Stimulated activated CD4-positive, alpha-beta T cell treated with anti-CD3 and anti-CD28 coated beads, Interleukin-2, amount 100 ng/mL, for 24 hours (primary cell): ENCODE data around the gene LRP1B.

ENCODE experiments used
- DNase-seq, 2 donors: peaks; one replicate each; pipeline ENCODE4 v3.0.0-alpha.2; 2020

LRP1B gene

DNA sequence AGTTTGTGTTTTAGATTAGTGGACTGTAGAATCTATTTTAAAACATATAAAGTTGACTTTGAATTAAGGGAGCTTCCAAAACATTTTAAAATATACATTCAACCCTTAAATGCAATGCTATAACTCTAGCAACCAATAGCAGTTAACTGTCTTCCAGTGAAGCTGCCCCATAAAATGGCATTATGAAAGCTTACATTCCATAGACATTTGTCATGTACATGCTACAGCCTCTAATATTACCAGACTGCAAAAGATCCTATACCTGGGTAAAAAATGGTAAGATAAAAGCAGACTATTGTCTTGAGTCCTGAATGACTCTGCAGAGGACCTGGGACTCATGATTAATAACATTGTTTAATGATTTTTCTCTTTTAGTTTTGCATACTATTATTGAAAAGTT, 489.4 kb downstream of the LRP1B start:
- no peak for DNase-seq

DNA sequence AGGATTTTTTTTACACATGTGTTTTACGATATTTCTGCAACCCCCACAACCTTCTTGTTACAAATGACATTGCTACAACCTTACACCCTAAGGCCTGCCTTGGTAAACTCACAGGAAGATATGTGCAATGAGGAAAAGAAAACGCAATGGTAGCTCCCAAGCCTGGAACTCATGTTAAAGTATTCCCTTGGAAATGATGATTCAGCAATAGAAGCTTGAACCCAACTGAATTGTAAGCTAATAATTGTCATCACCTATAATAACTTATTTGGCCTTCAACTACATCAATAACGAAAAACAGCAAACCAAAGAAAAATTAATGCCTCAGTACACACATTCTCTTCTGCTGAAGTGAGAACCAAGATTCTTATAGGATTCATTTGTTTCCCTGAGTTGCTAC, 491.0 kb downstream of the LRP1B start:
- no peak for DNase-seq

DNA sequence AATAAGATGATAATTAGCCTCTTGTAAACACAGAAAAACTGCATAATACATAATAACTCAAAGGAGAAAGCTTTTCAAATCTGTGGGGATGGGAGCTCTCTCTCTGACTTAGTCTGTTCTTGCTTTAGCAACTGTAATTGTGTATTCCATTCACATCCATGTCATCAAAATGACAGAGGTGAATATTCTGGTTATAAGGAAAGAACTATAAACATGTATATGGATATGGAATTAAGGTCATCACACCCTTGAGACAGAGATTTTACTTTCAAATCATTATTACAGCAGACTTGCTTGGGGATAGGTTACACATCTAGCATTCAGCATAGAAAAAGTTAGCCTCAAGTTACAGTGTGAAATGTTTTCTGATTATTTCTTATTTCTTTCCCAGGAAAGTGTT, 497.7 kb downstream of the LRP1B start:
- no peak for DNase-seq

DNA sequence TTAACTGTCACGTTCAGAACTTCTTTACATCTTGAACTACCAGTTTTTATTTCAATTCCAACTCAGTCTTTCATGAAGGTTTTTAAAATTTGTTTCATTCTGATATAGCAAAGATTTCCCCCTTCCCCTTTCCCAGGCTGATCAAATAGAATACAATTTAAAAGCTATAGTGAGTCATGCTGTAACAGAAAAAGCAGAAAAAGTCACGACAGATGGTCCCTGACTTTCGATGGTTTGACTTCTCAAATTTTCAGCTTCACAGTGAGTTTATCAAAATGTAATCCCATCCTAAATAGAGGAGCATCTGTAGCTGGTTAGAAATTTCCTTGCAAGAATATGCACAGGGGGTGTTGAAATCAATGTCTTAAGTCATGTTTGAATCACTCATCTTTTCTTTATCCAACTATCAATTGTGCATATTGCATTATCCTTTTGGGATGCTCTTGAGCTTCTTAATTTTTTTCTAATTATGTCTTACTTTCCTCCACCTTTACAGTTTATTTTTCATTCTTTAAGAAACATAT, 500.3 kb downstream of the LRP1B start:
- DNase-seq: no peak

DNA sequence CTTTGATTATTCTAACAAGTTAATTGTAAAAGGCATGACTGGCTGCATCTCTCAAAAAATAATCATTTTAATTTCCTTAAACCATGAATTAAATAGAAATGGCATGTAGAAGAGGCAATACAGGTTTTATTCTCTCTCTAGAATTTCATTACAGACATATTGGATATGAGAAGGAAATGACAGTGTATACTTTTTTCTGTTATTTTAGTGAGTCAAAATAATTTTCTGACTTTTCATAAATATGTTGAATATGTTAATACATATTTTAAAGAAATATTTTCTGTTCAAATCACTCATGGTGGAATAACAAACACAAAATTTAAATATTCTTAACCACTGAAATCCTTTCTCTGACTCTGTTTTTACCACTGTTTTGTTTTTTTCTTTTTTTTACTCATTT, 510.4 kb downstream of the LRP1B start:
- no peak for DNase-seq

DNA sequence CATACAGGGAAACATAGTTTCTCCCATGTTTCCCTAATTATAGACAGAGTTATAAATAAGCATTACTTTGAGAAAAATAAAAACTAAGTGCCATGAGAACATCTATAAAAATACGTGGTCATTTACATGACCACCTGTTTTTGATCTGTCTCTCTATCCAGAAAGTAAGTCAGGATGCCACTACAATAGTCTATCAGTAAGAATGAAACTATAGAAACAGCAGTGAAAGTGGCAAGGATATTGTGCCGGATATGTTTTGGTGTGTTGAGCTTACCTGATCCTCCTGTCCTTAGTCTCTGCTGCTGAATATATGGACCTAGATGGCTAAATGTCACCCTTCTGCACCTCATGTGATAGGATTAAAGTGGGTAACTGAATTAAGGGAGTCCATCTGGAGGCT, 512.4 kb downstream of the LRP1B start:
- no peak for DNase-seq

DNA sequence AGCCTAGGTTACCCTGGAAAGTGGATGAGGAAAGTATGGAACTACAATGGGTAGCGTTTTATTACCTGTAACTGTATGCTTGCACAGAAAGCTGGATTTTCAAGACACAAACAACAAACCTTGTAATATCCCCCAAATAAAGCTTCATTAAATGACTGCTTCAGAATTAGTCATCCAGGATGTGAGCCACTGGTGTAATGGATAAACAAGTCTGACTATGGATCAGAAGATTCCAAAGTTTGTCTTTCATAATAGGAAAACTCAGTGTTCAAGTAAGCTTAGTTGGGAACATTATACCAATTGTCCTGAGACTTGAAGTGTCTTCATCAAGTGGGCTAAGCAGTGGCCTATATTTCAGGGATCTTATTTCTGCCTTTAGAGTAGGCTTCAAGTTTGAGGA, 518.8 kb downstream of the LRP1B start:
- DNase-seq: no peak

DNA sequence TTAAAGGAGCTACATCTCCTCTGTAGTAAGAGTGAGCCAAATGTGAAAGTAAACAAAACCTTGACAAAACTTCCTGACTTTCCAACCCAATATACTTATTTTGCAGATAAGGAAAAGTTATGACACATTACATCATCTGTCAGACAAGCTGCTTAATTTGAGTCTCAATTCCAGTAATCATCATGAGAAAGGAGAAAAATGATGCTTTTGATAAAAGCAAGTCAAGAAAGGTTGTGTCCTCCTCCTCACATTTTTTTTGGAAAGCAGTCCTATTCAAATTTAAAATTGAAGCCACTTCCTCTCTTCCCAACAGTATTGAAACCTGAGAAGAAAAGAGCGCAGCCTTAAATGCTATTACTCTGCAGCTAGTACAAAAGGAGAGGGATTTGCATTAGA, 519.6 kb downstream of the LRP1B start:
- no peak for DNase-seq

DNA sequence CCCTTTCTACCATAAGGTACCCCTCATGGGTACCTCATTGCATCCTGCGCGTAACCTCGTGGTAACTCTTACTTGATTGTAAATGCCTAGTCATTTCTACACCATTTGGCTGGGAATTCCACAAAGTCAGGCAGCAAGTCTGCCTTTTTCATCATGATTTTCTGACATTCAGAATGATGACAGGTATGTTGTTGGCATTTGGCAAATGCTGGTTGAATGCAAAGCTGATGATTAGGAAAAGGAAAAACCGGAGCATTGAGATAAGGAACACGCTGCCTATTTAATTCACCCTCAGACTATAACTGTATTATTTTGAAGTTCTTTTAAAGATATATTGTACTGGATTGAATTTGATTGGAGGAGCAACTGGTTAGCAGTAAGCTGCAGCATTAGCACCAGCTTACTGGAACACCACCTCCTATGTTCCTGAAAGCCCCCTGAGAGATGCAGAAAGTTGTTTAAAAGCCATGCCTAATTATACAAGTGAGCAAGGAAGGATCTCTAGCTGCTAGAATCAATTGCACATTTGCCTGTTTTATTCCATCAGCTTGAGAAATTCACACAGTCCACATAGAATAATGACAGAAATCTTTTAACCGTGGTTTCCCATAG, 520.1 kb downstream of the LRP1B start:
- DNase-seq: no peak

DNA sequence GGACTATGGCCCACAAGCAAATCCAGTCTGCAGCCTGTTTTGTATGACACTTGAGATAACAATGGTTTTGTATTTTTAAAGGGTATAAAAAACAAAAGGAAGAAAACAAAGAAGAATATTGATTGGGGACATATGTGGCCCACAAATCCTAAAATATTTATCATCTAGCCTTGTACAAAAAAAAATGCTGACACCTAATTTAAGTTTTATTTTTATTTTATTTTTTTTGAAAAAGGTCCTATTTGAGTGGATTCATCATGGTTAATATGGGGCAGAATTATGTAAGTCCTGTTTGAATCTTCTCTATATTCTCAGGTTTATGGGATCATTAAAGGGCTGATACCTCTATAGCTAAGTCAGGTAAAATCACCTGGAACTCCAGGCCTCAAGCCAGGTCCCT, 525.7 kb downstream of the LRP1B start:
- DNase-seq: no peak

DNA sequence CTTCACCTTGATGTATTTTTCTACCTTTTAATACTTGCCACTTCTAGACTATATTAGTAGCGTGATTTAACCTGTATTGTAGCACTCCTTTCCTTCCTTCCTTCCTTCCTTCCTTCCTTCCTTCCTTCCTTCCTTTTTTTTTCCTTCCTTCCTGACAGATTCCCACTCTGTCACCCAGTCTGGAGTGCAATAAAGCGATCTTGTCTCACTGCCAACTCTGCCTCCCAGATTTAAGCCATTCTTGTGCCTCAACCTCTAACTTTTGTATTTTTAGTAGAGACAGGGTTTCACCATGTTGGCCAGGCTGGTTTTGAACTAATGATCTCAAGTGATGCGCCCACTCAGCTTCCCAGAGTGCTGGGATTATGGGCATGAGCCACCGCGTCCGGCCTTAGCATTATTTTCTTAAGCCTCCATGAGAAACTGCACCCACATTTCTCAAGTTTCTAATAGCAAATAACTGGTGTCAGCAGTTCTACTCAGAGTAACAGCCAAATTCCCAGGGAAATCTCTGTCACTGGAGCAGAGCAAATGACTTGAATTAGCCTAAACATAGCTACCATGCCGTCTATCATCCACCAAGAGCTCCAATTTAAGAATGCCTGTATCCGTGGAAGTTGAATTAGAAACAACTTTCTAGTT, 529.2 kb downstream of the LRP1B start:
- no peak for DNase-seq

DNA sequence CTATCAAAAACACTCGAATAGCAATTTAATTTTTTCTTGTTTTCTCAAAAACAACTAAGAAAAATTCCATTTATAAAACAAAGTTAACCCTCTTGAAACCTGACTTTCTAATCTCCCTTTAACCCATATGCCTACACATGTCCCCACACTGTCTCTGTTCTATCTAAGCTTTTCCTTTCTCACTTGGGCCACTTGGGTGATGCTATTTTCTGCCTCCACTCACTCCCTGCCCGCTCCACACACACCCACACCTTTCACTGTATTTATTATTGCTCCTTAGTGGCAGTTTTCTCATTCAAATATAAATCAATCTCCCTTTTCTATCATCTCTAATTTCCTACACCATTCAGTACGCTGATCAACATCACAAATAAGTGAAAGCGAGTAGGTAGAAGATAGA, 531.1 kb downstream of the LRP1B start:
- no peak for DNase-seq

DNA sequence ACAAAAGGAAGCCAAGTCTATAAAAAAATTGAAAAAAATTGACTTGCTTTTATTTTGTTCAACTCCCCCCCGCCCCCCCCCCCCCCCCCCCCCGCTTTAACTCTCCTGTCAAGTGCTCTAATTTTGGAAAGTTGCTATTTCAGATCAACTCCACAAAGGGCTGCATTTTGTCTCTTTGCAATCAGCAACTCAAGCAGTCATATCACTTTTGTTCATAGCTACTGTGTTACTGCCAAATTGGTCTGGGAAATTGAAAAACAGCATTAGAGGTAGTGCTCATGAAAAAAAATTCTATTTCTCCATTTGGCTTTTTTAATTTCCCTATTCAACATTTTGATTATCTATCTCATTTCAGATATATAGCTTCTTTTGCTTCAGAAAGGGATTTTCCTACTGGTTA, 531.8 kb downstream of the LRP1B start:
- no peak for DNase-seq

DNA sequence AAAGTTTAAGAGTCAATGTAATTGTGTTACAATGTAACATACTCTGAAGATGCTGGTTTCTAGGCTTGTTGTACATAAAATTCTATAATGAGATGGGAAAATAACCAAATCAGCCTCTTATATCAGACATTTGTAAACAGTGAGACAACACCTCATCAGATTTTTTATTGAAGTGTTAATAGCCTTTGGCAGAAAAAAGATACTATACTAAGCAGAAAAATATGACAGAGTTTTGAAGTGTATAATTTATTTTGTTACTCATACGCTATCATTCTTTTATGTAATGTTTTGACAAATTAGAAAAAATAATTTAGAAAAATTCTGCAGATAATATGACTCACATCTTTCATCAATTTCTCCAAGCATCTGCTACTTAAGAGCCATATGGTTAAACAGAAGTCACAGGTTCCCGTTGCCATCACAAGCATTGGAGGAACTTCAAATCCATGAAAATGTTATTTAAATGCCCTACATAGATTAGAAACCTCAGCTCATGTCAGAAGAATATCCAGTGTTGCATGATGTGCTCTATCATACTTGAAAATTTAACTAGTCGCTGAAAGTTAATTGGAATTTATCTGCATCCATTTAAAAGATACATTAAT, 535.4 kb downstream of the LRP1B start:
- no peak for DNase-seq

DNA sequence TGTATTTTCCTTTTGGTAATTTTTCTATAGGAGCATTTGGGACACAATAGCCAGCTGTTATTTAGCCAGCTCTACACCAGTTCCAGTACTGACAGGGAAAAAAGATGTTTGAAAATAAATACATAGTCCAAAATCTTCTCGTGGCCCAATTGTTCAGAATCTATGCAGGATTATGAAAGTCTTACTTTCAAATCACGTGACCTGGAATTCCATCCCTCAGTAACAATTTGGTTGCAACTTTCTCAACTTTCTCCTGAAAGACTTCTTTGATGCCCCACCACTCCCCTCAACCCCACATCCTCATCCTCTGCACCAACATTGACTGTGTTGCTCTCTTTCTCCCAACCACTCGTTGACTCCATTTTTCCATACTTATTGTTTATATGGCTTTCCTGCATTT, 539.0 kb downstream of the LRP1B start:
- no peak for DNase-seq

DNA sequence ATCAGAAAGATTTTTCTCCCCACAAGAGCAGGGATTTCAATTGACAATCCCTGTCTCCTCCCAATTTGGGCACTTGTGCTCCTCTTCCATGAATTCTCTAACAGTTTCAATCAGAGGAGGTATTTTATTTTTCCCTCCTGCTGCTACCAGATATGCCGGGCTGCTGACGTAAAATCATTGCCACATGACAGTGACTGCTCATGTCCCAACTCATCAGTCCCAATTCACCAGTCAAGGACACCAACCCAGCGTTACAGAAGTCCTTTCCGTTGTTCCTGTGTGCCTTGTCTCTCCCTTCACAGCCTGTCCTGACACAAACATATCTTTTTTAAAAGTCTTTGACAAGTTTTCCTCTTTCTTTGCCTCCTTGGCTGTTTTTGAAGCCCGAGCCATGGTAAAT, 540.2 kb downstream of the LRP1B start:
- DNase-seq: no peak

DNA sequence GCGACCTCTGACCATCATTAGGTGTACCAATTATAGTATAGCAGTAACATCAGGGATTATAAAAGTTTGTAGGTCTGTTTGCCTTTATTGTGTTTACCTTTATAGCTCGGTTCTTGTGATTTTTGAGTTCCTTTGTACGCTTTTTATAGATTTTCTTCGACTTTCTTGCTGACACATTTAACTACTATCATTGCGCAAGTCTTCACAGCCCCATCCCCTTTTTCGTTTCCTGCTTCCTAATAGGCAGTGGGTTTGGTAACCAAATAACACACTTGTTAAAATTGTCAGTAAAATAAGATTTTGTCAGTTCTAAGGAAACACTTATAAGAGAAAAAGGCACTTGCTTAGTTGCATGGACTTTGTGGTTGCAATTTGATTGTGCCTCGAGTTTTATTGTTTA, 541.5 kb downstream of the LRP1B start:
- no peak for DNase-seq

DNA sequence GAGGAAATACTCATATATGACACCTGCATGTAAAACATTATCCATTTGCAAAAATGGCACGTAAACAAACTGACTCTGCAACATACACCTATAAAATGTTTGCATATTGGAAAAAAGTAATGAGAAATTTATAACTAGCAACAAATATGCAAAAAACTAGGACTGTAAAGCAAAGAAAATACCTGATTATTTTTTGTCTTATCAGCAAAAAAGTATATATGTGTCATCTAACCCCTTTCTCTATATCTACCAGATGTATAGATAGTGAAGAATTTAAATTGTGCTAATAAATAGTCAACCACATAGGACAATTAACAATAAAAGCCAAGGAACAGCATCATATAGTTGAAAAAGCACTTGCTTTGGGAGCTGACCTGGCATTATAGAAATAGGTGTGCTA, 543.8 kb downstream of the LRP1B start:
- no peak for DNase-seq

DNA sequence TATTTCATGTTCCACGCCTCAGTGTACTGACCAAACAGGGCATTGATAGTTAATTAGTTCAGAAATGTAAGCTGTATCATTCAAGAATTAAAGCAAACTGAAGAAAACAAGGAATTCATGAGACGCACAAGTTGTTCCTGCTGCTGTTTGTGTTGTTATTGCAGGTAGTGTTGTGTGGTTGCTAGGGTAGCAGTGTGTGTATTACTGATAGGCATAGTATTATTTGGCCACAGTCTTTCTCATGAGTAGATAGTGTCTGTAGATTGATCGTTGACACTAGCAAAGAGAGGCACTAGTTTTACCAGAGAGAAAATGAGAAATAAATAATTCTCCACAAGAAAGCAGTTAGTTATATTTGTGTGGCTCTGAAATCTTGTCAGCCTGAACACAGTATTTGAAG, 548.6 kb downstream of the LRP1B start:
- DNase-seq: no peak

DNA sequence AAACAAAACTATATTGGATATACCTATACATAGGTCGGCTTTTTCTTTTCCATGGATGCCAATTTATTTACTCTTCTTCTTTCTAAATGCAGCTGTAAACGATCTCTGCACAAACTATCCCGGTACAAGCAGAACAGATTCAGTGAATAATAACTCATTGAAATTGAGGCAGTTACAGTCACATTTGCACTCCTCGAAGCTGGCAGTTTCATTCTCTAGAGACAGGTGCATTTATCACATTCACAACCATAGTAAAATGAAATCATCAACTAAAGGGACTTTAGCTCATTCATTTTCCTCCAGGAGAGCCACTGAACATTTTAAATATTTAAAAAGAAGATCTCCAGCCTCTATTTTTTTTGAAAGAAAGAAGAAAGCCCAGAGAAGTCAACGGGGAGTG, 551.7 kb downstream of the LRP1B start:
- no peak for DNase-seq

DNA sequence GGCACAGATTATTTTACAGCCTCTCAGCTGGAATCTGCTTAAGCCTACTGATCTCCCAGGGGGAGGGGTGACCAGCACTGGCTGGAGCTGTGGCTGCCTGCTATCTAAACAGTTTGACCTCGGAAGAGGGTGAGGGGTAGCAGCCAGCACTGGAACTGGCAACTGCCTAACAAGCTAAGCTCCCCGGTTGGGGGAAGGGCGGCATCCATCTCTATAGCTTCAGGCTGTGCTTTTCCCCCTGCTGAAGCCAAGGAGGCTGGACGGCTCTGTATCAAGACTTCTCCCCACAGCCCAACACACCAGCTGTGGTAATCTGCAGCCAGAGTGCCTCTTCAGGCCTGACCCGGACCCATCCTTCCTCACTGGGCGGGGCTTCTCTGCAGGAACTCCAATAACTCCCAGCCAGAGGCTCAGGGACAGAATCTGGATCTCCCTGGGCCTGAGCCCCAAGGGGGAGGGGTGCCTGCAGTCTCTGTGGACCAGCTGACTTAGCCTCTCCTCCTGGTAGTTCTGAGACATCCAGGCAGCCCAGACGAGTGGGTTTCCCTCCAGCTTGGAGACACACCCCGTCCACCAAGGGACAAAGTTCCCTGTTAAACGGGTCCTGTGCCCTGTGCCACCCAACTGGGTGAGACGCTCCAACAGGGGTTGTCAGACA, 560.2 kb downstream of the LRP1B start:
- no peak for DNase-seq

DNA sequence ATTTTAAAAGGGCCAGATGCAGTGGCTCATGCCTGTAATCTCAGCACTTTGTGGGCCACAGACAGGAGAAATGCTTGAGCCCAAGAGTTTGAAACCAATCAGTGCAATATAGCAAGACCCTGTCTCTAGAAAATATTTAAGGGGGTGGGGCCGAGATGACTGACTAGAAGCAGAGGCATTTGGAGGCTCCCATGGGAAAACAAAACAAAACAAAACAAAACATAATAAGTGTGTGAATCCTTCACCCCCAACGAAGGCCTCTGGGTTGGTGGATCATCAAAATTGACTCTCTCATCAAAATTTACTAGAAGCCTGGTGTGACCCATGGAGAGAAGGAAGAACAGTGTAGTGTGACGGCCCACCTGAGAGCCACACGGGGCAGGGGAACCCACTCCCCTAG, 560.9 kb downstream of the LRP1B start:
- DNase-seq: no peak

DNA sequence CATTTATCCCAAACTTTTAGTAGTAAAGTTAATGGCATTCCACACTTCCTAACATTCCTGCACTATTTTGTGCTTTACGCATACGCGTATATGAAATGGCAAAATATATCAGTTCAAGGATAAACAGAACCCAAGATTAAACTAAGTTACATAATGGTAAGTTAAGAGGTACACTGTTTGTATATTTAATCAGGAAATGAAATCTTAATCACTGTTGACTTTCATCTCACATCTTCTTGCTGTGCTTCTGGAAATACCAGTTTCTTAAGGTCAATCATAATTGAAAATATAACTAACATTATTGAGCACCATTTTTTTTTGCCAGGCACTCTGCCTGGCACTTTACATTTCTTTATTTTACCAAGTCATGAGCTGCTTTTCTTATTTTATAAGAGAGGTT, 565.2 kb downstream of the LRP1B start:
- DNase-seq: no peak

DNA sequence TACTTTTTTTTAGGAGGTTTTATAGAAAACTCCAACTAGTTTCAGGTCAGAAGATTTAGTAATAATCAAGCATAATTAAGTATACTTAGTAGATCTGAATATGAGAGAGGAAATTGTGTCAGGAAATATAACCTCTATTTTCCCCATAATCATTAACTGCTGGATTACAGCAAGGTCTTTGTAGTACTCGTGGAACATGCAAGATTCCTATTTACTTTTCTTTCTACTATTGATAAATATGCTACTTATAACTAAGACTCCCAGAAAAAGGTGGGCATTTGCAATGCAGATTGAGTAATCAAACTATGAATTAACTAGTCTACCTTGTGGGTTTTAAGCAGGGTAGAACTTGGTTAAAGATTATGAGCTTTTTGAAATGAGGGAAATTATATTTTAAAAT, 570.1 kb downstream of the LRP1B start:
- DNase-seq: no peak
